Activated CD8-positive, alpha-beta memory T cell treated with anti-CD3 and anti-CD28 coated beads, Interleukin-2, amount 50 U/mL, for 24 hours (primary cell): ENCODE data around the gene BICD1.

Source experiments
- DNase-seq: peaks from one replicate; pipeline ENCODE4 v3.0.0-alpha.2; 2020; ENCODE audit errors: extremely low read depth

BICD1 gene

DNA sequence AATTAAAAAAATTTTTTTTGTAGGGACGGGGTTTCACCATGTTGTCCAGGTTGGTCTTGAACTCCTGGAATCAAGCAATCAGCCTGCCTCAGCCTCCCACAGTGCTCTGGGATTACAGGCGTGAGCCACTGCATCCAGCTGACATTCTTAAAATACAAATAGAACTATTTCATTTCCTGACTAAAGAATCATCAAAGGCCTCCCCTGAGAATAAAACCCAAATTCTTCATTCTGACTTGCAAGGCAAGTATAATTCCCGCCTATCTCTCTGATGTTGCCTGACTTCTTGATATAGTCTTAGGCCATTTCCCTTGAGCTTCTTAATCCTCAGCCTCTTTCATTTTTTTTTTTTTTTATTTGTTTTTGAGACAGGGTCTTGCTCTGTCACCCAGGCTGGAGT, 4.4 kb upstream of the BICD1 start:
- DNase-seq = no peak

GRCh38 chr12:32104572-32105355, 1.9 kb upstream of the BICD1 start:
- DNase-seq = no peak

DNA sequence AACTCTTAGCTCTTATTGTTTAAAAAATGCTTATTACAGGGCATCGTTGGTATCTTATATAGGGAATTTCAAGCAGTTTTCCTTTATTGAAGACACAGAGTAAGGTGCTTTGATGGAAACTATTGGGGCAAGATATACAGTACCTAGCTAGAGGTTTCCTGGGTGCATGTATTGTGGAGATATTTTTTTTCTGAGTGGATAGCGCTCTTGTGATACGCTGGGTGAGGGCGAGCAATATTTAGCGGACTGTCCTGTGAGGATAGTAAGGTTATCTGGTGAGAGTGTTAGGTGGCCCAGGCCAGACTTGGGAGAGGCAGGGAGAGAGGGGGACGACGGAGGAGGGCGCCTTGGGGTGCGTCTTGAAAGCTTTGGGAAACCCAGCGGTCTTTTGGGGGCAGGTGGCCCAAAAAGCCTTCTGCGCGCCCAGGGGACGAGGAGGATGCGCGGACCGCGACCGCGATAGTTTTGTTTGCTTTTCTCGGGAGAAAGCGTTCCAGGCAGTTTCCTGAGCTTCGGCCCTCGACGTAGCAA, 596 bp upstream of the BICD1 start:
- no peak for DNase-seq

DNA sequence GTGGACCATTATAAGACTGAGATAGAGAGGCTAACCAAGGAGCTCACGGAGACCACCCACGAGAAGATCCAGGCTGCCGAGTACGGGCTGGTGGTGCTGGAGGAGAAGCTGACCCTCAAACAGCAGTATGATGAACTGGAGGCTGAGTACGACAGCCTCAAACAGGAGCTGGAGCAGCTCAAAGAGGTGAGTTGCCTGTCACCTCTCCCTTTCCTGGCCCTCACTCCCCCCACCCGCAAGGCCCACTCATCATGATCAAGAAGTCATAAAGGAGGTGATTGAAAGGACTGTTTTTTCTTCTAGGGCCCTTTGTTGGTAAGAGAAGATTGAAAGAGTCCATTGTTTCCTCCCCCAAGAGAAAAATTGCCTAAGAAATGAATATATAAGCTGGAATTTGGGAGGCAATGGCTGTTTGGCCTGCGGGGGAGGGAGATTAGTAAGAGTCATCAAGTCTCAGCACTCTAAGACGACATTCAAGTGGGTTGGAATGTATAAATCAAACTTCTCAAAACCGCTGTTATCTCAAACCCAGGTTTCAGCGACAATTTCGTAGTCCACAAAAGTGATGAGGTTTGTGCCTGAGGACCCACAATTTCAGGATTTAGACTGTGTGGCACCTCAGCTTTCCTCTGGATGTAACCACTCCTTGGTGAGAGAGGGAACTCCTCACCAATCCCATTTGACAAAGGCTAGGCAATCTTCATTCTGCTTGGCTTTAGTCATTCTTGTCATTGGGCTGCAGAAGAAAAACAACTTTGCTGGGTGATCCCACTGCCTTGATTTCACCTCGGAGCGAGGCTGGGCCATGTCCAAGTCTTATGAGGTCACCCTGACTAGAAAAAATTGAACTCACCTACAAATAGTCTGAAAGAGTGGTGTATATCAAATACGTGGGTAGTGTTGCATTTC, 966 bp downstream of the BICD1 start:
- DNase-seq = no peak

DNA sequence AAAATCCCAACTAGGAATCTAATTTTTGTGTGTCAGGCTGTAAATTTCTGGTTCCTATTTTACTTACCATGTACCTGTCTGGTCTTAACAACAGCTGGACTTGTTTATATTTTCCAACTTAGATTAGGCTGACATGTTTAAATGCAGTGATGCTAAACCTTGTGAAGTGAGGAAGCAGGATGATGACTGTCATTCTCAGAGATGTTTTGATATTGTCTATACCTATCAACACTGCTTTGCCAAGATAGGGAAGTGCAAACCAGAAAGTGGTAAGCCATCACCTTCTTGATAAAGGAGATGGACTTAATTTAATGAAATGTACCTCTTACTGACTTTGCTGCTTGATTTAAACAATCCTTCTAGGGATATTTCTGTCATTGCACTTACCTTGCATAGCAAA, 2.1 kb downstream of the BICD1 start:
- no peak for DNase-seq

- DNase-seq = no peak
These were observed 3.8 kb downstream of the BICD1 start for GRCh38 chr12:32110417-32110816.

DNA sequence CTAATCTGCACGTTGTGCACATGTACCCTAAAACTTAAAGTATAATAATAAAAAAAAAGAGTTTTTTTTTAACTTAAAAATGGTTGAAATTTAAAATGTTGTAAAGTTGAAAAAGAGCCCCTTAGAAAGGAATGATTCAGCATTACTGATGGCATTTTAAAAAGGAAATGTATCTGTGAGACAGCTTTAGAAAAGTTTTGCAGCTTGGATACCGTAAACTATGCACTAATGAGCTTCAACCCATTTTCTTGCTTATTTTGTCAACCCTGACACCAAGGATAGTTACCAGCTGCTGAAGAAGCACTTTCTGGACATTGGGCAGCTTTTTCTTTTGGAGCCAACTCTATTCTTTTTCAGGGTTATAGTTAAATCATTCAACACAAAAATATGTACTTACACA, 4.3 kb downstream of the BICD1 start:
- no peak for DNase-seq

- no peak for DNase-seq
These were observed 8.9 kb downstream of the BICD1 start for GRCh38 chr12:32115404-32116104.

DNA sequence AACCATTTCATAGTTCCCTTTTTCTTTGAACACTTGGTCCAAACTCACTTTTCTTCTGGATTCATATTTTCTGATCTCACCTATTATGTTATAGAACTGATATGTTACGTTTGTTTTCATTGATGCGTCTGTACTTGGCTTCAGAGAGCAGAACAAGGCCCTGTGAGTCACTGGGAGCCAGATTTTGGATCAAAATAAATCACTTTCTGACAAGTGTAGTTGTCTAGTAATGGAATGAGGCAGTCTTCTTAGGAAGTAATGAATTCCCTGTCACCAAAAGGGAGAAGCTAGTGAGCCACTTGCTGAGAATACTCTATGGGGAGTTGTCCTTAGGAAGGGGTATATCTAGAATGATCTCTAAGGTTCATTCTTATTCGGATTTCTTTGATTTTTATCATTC, 10.2 kb downstream of the BICD1 start:
- DNase-seq = no peak

DNA sequence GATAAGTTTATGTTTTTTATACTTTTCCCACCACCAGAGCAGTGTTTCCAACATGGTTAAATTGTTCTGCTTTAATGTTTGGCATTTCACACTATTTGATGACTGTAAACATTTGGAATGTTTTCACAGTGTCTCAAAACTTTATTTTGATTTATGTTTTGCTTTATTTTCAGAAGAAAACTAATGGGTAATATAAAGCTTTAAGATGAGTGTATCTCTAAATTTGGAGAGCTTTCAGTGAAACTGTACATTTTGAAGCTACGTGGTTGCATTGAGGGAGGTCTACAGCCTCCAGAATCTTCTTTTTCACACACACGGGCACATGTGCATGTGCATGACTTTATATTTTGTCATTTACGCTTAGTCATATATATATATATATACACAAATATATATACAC, 10.7 kb downstream of the BICD1 start:
- DNase-seq = no peak

DNA sequence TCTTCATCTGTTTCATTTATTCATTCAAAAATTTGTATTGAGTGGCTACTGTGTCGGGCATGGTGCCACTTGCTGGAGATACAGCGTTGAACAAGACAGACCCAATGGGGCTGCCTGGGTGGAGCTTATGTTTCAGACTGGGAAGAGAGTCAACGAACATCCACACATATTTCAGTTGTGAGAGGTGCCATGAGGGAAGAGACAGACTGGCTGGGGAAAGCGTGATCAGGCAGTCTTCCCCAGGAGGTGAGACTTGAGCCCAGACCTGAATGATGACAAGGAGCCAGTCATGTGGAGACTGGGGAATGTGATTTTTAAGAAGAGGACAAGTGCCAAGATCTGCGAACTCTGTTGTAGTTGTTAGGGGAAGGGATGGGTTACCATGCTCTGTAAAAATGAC, 12.2 kb downstream of the BICD1 start:
- no peak for DNase-seq

DNA sequence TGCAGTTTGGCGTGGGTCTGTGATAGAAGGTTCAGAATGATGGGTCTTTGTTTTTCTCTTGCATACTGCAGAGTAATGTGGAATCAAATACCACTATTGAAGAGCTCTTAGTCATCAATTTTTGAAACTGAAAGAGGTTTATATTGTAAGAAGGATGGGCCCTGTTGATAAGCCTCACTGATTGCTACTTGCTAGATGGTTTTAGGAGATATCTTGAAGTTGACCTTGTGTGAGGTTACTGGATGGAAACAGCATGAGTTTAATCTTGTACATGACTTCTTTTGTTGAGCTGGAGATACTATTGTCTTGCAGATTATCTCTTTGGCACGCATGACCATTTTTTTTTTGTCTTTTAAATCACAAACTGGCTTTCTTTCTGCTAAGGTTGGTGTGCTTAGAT, 13.8 kb downstream of the BICD1 start:
- no peak for DNase-seq

- no peak for DNase-seq
These were observed 18.0 kb downstream of the BICD1 start for GRCh38 chr12:32124637-32125036.

- DNase-seq = no peak
These were observed 18.9 kb downstream of the BICD1 start for GRCh38 chr12:32125455-32126084.

GRCh38 chr12:32126720-32127119, 20.1 kb downstream of the BICD1 start:
- no peak for DNase-seq

GRCh38 chr12:32131666-32132065, 25.0 kb downstream of the BICD1 start:
- DNase-seq = no peak

DNA sequence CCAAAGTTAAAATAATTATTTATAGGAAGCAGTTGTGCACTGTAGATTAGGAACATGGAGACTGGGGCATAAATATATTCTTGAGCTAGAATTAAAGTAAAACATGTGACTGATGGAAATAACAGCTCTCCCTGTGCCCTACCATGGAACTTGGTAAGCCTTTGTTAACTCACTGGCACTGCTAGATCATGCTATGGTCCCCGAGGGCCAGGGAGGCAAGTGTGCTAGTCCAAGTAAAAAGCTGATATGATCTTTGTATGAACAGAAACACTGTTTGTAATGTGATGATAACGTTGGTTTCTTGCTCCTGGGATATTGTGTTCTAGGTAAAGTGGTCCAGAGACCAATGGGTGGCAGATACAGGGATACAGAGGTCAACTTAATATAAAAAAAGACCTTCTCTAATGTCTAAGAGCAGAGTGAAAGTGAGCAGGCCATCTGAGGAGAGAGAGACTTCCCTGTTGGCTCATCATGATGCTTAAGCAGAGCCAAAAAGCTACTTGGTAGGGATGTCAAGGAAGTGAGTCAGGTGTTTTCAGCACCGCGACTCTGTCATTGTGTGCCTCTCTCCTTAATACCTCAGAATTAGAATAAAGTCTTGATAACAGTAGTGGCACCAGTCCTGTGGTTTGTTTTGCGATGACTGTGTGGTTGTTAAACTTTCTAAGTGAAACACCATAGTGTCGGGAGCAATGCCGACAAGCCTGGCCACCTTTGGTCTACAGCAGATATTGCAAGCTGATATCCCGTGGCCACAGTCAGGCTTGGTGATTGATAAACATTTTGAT, 27.6 kb downstream of the BICD1 start:
- peak; percentile 47 for DNase-seq

DNA sequence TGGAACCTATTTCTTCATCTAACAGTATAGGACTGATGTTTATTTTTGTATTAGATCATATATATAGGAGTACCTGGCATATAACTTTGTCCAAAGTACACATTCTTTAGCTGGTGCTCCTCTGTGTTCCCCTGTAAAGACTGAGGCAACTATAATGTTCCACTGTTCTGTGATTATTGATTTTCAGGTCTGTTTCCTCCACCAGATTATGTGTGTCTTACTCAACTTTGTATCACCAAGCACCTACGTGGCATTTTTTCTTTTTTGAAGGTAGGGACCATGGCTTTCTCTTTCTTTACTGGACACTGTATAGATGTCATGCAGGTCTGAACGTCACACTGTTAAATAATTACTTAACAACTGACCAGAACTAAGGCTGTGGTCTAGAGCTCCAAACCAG, 29.3 kb downstream of the BICD1 start:
- DNase-seq = no peak

DNA sequence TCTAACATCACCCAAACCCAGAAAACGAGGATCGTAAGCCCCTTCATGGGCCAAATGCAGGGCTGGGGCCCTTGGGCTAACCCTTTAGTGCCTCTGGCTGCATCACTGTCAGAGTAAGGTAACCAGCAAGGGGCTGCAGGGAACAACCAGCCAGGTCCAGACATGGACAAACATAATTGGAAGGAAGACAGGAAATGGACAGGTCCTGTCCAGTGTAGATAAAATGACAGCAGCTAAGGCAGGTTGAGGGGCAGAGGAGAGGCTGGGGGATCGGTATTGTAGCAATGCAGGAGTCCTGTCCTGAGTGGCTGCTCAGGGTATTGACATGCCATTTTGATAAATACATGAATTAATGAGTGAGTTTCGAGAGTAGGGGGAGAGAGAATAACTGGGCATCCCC, 29.8 kb downstream of the BICD1 start:
- DNase-seq = no peak

DNA sequence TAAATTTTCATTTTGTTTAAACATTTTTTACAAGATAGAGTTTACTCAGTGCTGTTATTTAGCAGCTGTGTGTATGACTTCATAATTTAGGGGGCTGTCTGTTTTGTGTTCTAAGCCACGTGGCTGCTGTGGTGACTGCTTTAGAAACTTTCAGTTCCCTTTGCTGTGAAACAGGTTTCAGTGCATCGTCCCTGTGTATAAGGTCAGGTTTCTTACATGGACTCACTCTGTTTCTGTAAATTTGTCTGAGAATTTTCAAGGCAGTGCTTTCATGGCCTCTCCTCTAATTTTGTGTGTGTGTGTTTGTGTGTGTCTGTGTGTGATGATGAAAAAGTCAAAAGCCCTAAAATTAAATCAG, 32.4 kb downstream of the BICD1 start:
- DNase-seq = no peak

DNA sequence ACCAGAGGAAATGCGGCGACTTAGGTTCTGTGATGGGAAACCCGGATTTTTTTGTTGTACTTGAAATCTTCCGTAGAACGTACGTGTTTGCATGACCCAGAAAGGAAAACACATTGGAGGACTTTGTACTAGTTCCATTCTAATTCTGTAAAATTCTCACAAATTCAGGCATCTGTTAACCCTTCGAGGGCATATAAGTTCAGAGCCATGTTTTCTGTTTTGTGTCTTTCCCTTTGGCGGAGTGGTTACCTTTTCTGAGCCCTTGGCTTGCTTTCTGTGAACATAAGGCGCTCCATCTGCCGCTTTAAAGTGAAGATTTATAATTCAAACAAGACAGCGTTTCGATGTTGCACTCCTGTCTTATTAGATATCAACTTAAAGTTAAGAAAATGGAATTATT, 34.2 kb downstream of the BICD1 start:
- no peak for DNase-seq
